ENCODE data around the gene NFATC2.

Gene NFATC2

GRCh38 chr20:51338692-51339440, 203.7 kb downstream of the NFATC2 start (continued):
- no peak for TF ChIP-seq GFI1B (tag by site-specific recombination; IDR thresholded peaks at IDR 0.05)

- ChIA-PET CTCF (interaction anchor here (0.9 kb wide), 1 partner anchor 345 kb away, joined by 3 read pairs; no protein-coding TSS in a partner anchor), POLR2A (interaction anchor here (0.6 kb wide), 1 partner anchor 399 kb away, joined by 3 read pairs; no protein-coding TSS in a partner anchor)
- Histone ChIP-seq H3K36me3 (ENCODE audit: control insufficient read depth in 2 of 2, insufficient read depth in 1 of 2, low read length in 2 of 2) (no peaks in the 10 kb centered on the region), H3K27ac (ENCODE audit: extremely low read depth, low read depth, low read length) (no peak overlapping the region), H3K4me3 (ENCODE audit: low read depth, low read length) (no peak overlapping the region), H3K9me3 (ENCODE audit: control insufficient read depth, insufficient read depth, low read depth, low read length) (no peaks in the 10 kb centered on the region), H3K4me1 (ENCODE audit: control insufficient read depth, insufficient read depth, low read length) (no peaks in the 10 kb centered on the region)
- TF ChIP-seq ZSCAN23 (tag by site-specific recombination; IDR thresholded peaks at IDR 0.05) (no peak), ZBTB10 (tag by site-specific recombination; IDR thresholded peaks at IDR 0.05) (no peak), ZXDB (tag by site-specific recombination; IDR thresholded peaks at IDR 0.05) (no peak), ZNF280D (tag by site-specific recombination; IDR thresholded peaks at IDR 0.05) (no peak), ZBTB48 (tag by site-specific recombination; IDR thresholded peaks at IDR 0.05) (no peak), ZNF560 (tag by site-specific recombination; IDR thresholded peaks at IDR 0.05; ENCODE audit: borderline replicate concordance) (no peak), ZNF521 (tag by site-specific recombination; IDR thresholded peaks at IDR 0.05) (no peak), ZNF473 (tag by site-specific recombination; IDR thresholded peaks at IDR 0.05) (no peak), SP7 (tag by site-specific recombination; IDR thresholded peaks at IDR 0.05) (no peak), ZNF610 (tag by site-specific recombination; IDR thresholded peaks at IDR 0.05; ENCODE audit: borderline replicate concordance) (no peak), INSM2 (tag by site-specific recombination; IDR thresholded peaks at IDR 0.05) (no peak), ZNF626 (tag by site-specific recombination; IDR thresholded peaks at IDR 0.05) (no peak), ZNF48 (tag by site-specific recombination; IDR thresholded peaks at IDR 0.05) (no peak), GLI2 (tag by site-specific recombination; IDR thresholded peaks at IDR 0.05; ENCODE audit: borderline replicate concordance, low read depth) (no peak), PRDM6 (tag by site-specific recombination; IDR thresholded peaks at IDR 0.05) (no peak), SETDB1 (IDR thresholded peaks at IDR 0.05; ENCODE audit: insufficient read length, low read length) (no peak), GLI4 (tag by site-specific recombination; IDR thresholded peaks at IDR 0.05) (no peak), RBAK (tag by site-specific recombination; IDR thresholded peaks at IDR 0.05) (no peak), ZNF621 (tag by site-specific recombination; IDR thresholded peaks at IDR 0.05) (no peak)
Measured at GRCh38 chr20:51337126-51337805, 205.3 kb downstream of the NFATC2 start.

Measured in HEK293 (cell line).